ENCODE data around the gene MRPS33. TPM values are rescaled to one million over a fixed set of nuclear protein-coding genes. Genes with fewer than 3 reads are reported as not detected.

MRPS33 gene
- total and polyA plus RNA-seq, 10 of the 15 experiments (the other 5 are each of a cell fraction or from before 2014, with no cell fraction given): 48.4 to 372 (median 124) TPM

- ChIA-PET RAD21 (ENCODE audit: unreplicated experiment) (no interaction called here), POLR2A (no interaction called here), CTCF (interaction anchor here (0.8 to 1.8 kb wide), 2 partner anchors 8 to 25 kb away, joined by 4 read pairs; partner anchors contain the start of gene MRPS33), SMC1A (ENCODE audit: uncharacterized antibody, unreplicated experiment) (interaction anchor here (2.7 kb wide), 1 partner anchor 9 kb away, joined by 9 read pairs; the partner anchor contains the start of gene MRPS33)
- Histone ChIP-seq H3K9me3 (replicated peaks; ENCODE audit: control insufficient read depth, insufficient read depth, low read length) (no peaks in the 10 kb centered on the region; the same call in 2 of the 3 replicates), H3K27ac (ENCODE audit: control insufficient read depth, insufficient read depth) (no peak overlapping the region), H3K79me2 (ENCODE audit: control insufficient read depth, insufficient read depth, low read length) (no peaks in the 10 kb centered on the region), H3K4me3 (no peak overlapping the region), H3K4me1 (ENCODE audit: control insufficient read depth, insufficient read depth, low read length) (no peaks in the 10 kb centered on the region), H3K27me3 (replicated peaks in 1 of 2; ENCODE audit: control insufficient read depth in 2 of 2, insufficient read depth in 2 of 2, low read length in 1 of 2) (no peaks in the 10 kb centered on the region), H3K4me2 (ENCODE audit: control insufficient read depth, insufficient read depth) (no peak overlapping the region), H3K36me3 (ENCODE audit: control insufficient read depth in 2 of 2, insufficient read depth in 2 of 2, low read length in 1 of 2) (no peaks in the 10 kb centered on the region), H2AFZ (ENCODE audit: control insufficient read depth, low read depth, low read length) (no peak overlapping the region), H4K20me1 (ENCODE audit: control insufficient read depth, insufficient read depth) (no peaks in the 10 kb centered on the region), H3K9ac (ENCODE audit: control insufficient read depth, insufficient read depth, low read length) (no peak overlapping the region)
- WGBS (ENCODE audit: insufficient coverage, insufficient replicate concordance, low lambda C conversion rate, missing lambda C conversion rate): 0% methylated on average over 1 of the region's 1 CpG
- in situ Hi-C loops (cut with MboI): no loop called here
- no peak for TF ChIP-seq BCL3 (IDR thresholded peaks at IDR 0.05; ENCODE audit: borderline replicate concordance, insufficient read depth, low read depth, low read length, poor library complexity, severe bottlenecking)
- no TSS peak for BruUV-seq (replicated peaks)
- FAIRE-seq (no peak), DNase-seq (ENCODE audit: low read depth, low spot score) (no peak), ATAC-seq (no peak)
- intact Hi-C loops (cut with micrococcal nuclease; ENCODE audit: unreplicated experiment): no loop called here
These were observed 8.5 kb upstream of the MRPS33 start for GRCh38 chr7:141023295-141023694.

- in situ Hi-C loops (cut with MboI): loop anchor here (5.0 to 10.0 kb wide), 4 partner anchors 343 to 717 kb away; partner anchors contain the start of genes ADCK2 and SSBP1
- ATAC-seq: no peak
- H3K27ac ChIP-seq (ENCODE audit: control insufficient read depth, insufficient read depth): no peak overlapping the region
- H3K79me2 ChIP-seq (ENCODE audit: control insufficient read depth, insufficient read depth, low read length): peaks cover 15% of the 10 kb centered on the region
- H3K4me3 ChIP-seq: no peak overlapping the region
- ChIA-PET SMC1A (ENCODE audit: uncharacterized antibody, unreplicated experiment) (interaction anchor here (1.6 to 10.8 kb wide), 2 partner anchors 200 to 206 kb away, joined by 3 to 134 read pairs; no protein-coding TSS in a partner anchor), CTCF (interaction anchor here (1.0 kb wide), 2 partner anchors 203 to 720 kb away, joined by 3 read pairs; partner anchors contain the start of gene SSBP1), RAD21 (ENCODE audit: unreplicated experiment) (no interaction called here), POLR2A (interaction anchor here (0.6 kb wide), 2 partner anchors 343 to 504 kb away, joined by 3 read pairs; no protein-coding TSS in a partner anchor)
- H3K27me3 ChIP-seq (replicated peaks in 1 of 2; ENCODE audit: control insufficient read depth in 2 of 2, insufficient read depth in 2 of 2, low read length in 1 of 2): no peaks in the 10 kb centered on the region
- no TSS peak for BruUV-seq (replicated peaks)
- H2AFZ ChIP-seq (ENCODE audit: control insufficient read depth, low read depth, low read length): no peak overlapping the region
- peaks cover 3% of the 10 kb centered on the region; the same call in 1 of the 3 replicates for H3K9me3 ChIP-seq (replicated peaks; ENCODE audit: control insufficient read depth, insufficient read depth, low read length)
- H3K4me1 ChIP-seq (ENCODE audit: control insufficient read depth, insufficient read depth, low read length): peaks cover 8% of the 10 kb centered on the region
- WGBS (ENCODE audit: insufficient coverage, insufficient replicate concordance, low lambda C conversion rate, missing lambda C conversion rate): 98% methylated on average over 3 of the region's 3 CpGs
- H4K20me1 ChIP-seq (ENCODE audit: control insufficient read depth, insufficient read depth): no peaks in the 10 kb centered on the region
- TF ChIP-seq MAX (IDR thresholded peaks at IDR 0.05; ENCODE audit: low read depth, low read length) (no peak), POLR2AphosphoS2 (IDR thresholded peaks at IDR 0.05; ENCODE audit: low read depth, low read length) (no peak), BHLHE40 (IDR thresholded peaks at IDR 0.05; ENCODE audit: borderline replicate concordance in 1 of 2, low read depth in 2 of 2, low read length in 1 of 2) (no peak), KLF5 (IDR thresholded peaks at IDR 0.05; ENCODE audit: partially characterized antibody) (no peak), KAT2A (conservative IDR thresholded peaks at IDR 0.05; ENCODE audit: control insufficient read depth, low read depth, low read length) (no peak), CEBPB (IDR thresholded peaks at IDR 0.05; ENCODE audit: borderline replicate concordance in 1 of 2, low read depth in 2 of 2, low read length in 2 of 2) (no peak)
- H3K4me2 ChIP-seq (ENCODE audit: control insufficient read depth, insufficient read depth): no peak overlapping the region
- no peaks in the 10 kb centered on the region for H3K36me3 ChIP-seq (ENCODE audit: control insufficient read depth in 2 of 2, insufficient read depth in 2 of 2, low read length in 1 of 2)
- FAIRE-seq: no peak
- no peak overlapping the region for H3K9ac ChIP-seq (ENCODE audit: control insufficient read depth, insufficient read depth, low read length)
- intact Hi-C loops (cut with micrococcal nuclease; ENCODE audit: unreplicated experiment): loop anchor here (5.0 kb wide), 1 partner anchor 160 kb away; no protein-coding TSS in a partner anchor
- no peak for DNase-seq (ENCODE audit: low read depth, low spot score)
These were observed 2.8 kb upstream of the MRPS33 start for GRCh38 chr7:141017555-141017954.

Measured in GM12878 (cell line).